Activated CD8-positive, alpha-beta memory T cell treated with anti-CD3 and anti-CD28 coated beads, Interleukin-2, amount 50 U/mL, for 48 hours (primary cell): ENCODE data around the gene ATP7A.
"Not testable (repeated sequence)": the region's sequence is repeated elsewhere in the genome, so short reads cannot be mapped to it uniquely, and the experiment has no call there.

Source experiments
- DNase-seq: peaks from one replicate; pipeline ENCODE4 v3.0.0-alpha.2; 2020

The ATP7A gene

DNA sequence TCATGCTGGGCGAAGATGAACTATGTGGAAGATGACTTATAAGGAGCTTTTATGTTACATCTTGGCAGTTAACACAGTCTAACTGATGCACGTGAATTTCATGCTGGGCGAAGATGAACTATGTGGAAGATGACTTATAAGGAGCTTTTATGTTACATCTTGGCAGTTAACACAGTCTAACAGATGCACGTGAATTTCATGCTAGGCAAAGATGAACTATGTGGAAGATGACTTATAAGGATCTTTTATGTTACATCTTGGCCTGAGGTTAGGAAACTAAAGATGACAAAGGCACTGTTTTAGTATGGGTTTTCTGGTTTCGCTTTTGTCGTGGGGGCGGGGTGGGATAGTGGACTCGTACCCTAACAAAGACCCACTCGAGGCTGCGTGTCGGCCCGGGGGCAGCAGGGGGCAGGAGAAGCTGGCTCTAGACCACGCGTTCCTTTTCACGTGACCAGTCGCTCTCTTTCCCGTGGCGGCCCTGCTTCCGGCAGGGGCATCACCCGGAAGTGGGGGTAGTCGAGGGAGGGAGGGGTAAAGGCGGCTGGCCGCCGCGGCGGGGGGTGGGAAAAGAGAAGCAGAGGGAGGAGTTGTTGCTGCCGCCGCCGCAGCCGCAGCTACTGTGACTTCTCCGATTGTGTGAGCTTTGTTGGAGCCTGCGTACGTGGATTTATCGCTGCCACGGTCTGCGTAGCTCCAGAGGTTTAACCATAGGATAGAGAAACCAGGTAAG lies at the start of gene ATP7A:
Gene ATP7A, plus strand, starts transcription at position 586 of the 733 bp plus-strand sequence. CDS start 60,949 bp downstream, outside the sequence.
- peak; percentile 87 for DNase-seq

DNA sequence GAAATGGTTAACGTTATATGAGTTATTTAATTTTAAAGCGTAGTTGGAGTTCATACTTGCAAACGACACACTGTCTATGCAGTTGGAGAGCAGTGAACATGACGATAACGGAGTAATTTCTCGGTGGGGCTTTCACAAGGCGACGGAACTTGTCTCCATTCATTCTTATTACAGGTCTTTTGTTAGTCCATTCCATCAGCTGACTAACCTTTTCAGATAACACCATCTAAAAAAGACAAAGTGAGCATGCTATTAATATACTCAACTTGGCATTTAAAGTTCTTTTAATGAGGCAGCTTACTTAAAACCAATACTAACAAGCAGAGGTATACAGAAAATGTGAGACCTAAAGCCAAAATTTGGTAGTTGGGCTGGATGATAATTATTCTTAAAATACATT lies 35.1 kb upstream of the ATP7A start:
- DNase-seq = no peak

GRCh38 chrX:77881418-77881817 lies 29.1 kb upstream of the ATP7A start:
- not testable (repeated sequence) for DNase-seq

DNA sequence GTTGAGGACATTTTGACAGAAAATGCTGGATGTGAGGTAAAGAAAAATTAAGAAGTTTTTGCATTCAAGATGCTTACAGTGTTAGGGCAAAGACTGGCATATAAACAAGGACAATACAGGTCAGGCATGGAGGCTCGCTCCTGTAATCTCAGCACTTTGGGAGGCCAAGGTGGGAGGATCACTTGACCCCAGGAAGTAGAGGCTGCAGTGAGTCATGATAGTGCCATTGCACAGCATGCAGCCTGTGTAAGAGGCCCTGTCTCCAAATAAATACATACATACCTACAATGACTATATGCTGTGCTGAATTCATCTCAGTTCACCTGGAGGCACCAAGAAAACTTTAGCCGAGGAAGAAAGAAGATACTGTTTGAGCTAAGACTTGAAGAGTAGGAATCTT lies 17.6 kb upstream of the ATP7A start:
- DNase-seq = no peak

DNA sequence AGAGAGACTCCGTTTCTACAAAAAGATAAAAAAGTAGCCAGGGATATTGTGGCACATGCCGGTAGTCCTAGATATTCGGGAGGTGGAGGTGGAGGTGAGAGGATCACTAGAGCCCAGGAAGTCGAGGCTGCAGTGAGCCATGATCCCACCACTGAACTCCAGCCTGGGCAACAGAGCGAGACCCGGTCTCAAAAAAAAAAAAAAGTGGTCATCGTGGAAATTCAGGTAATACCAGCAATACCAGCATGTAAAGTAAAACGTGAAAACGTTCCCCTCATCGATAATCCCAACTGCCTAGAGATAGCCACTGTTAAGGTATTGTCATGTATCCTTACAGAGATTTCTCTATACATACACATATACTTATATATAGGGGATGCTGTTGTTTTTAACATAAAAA lies 16.8 kb upstream of the ATP7A start:
- no peak for DNase-seq

DNA sequence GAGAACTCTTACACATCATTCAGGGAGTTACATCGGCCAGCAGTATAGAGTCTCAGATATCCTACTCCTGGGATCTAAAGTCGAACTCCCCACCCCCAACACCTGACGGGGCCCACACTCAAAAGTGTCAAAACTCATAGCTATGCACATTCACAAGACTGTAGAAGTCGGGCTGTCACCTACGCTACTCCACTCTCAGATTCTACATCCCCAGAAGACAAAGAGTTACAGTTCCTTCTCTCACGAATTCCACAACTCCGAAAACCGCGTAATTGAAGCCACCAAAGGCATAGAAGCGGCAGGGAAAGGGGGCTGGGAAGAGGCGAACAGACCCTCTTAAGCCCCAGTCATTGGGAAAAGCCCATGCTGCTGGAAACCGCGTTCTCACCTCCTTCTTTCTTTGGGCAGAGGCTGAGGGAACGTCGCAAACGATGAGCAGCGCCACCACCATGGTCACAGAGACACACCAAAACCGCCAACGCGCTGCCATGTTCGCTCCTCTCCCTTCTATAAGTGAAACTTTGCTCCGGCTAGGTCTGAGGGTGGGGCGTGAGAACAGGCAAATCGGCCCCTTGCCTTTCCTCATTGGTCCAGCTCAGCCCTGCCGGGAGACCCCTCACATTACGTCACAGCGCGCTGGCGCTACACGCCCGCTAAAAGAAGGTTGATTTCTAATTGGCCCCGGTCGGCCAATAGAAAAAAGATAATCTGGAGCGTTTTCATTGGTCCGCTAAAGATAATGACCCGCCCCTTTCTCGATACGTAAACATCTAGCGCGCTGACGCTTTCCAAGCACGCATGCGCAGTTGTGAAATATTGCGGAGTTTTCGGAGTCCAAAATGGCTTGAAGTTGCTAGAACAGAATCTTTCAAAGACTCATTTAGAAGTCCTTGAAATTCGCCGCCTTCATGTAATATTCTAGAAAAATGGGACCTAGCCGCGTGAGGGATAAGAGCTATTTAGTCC lies 15.3 kb upstream of the ATP7A start, which contains the start of gene MAGT1:
Gene MAGT1, minus strand, starts transcription at position 515 of the 966 bp plus-strand sequence. Its CDS starts 25 bp downstream, at position 490.
- DNase-seq = peak; percentile 86

GRCh38 chrX:77899081-77899828 lies 11.2 kb upstream of the ATP7A start, which contains the start of gene COX7B:
Gene COX7B (plus strand): TSS chrX:77899468. CDS start chrX:77899554, 86 bp downstream.
- peak; percentile 59 for DNase-seq

DNA sequence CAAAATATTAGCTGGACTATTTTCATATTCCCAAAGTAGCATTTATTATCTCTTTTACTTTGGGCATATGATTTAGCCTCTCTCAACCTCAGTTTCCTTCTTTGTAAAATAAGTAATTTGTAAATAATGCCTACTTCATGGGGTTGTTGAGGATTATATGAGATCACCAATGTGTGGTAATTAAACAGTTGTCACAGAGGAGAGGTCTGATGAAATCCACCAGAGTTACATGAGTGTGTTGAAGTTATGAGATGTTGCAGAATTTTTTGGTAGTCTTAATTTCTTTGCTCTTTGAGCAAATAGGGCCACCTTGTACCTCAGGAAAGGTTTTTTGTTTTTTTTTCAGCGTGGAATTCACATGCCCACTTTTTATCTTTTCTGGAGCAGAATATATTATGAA lies 9.8 kb upstream of the ATP7A start:
- DNase-seq = no peak

DNA sequence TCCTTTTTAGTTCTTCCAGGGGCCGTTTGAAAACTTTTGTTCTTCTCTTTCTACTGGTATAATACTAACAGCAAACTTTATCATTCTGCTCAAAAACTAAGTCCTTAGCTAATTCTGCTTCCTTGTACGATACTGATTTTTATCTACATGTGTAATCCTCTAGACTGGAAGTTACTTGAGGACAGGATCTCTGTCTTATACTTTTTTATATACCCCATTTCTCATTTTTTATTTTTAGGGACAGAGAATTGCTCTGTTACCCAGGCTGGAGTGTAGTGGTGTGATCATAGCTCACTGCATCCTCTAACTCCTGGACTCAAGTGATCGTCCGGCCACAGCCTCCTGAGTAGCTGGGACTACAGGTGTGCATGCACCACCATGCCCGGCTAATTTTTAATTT lies 9.0 kb upstream of the ATP7A start:
- DNase-seq = no peak

GRCh38 chrX:77917294-77917933 lies 6.9 kb downstream of the ATP7A start:
- DNase-seq = no peak

- DNase-seq = no peak
Observed at GRCh38 chrX:77918568-77918967, 8.1 kb downstream of the ATP7A start.

GRCh38 chrX:77919370-77919769 lies 8.9 kb downstream of the ATP7A start:
- DNase-seq = not testable (repeated sequence)

GRCh38 chrX:77922787-77923186 lies 12.3 kb downstream of the ATP7A start:
- DNase-seq = no peak

- DNase-seq = no peak
Observed at GRCh38 chrX:77924320-77924859, 13.9 kb downstream of the ATP7A start.

DNA sequence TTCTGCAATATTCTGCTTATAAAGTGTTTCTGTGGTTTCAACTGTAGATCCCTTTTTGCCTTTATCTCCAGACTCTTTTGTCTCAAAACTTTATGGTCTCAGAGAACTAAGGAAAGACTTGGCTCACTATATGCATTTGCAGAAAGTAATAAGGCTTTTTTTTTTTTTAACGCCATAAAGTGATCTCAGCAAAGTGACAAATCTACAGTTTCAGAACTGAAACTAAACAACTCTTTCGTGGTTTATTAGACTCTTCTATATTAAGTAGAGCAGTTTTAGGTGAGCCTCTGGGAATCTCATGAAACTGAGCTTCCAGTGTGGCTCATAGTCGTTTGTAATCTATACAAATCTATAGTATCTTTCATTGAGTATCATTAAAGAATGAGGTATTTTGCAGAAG lies 15.3 kb downstream of the ATP7A start:
- DNase-seq = no peak

GRCh38 chrX:77930581-77930980 lies 20.1 kb downstream of the ATP7A start:
- DNase-seq = no peak

- no peak for DNase-seq
Observed at GRCh38 chrX:77935886-77936285, 25.4 kb downstream of the ATP7A start.

DNA sequence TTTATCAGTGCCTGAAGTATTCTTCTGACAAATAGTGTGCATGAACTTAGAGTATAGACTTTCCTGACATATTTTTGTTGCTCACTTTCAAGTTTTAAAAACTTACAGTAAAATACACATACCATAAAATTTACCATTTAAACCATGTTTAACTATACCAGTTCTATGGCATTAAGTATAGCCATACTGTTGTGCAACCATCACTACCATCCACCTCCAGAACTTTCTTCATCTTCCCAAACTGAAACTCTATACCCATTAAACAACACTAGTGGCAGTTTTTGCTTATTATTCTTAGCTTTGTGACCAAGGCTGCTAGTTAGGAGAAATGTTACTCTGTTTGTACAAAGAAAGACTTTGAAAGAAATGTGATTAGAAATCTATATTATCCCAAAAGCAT lies 25.8 kb downstream of the ATP7A start:
- no peak for DNase-seq

- no peak for DNase-seq
Observed at GRCh38 chrX:77937291-77937690, 26.8 kb downstream of the ATP7A start.

GRCh38 chrX:77938083-77938680 lies 27.7 kb downstream of the ATP7A start:
- DNase-seq = no peak

GRCh38 chrX:77945031-77945430 lies 34.5 kb downstream of the ATP7A start:
- DNase-seq = not testable (repeated sequence)
